Measurements from ENCODE around the gene ARHGEF25. TPM values are rescaled to one million over a fixed set of nuclear protein-coding genes. Genes with fewer than 3 reads are reported as not detected.
A peak's percentile ranks its signal among the peaks of the same experiment; 100 is the strongest.

Gene ARHGEF25
- total RNA-seq, 4 donors from 2014 or later = 31.2 to 91.2 (median 48.8) TPM

DNA sequence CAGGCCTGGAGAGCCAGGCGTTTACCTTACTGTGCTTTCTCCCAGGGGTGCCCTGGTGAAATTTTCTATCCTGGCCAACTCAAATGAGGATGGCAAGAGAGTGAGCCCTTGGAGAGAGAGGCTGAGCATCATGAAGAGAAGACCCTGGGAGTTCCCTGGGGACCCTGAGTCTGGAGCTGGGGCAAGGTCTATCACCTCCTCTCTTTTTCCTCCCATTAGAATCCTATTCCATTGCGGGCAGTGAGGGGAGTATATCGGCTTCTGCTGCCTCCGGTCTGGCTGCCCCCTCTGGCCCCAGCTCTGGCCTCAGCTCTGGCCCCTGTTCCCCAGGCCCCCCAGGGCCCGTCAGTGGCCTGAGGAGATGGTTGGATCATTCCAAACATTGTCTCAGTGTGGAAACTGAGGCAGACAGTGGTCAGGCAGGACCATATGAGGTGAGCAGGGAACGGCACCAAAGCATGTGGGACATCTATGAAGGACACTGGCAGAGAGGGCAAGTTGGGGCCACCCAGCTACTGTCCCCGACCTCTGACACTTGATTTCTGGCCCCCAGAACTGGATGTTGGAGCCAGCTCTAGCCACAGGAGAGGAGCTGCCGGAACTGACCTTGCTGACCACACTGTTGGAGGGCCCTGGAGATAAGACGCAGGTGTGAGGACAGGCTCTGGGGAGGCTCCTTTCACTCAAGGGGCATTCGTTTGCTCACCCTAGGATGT is 1.6 kb downstream of the ARHGEF25 start:
- Histone ChIP-seq H3K4me3 (no peak overlapping the region), H3K4me1 (peaks cover 0 to 75% (median 8%) of the 10 kb centered on the region in 4 donors), H3K27ac (peak overlapping the region in 1 of 4 donors; percentile 16), H3K27me3 (no peaks in the 10 kb centered on the region), H3K9me3 (no peaks in the 10 kb centered on the region), H3K36me3 (peaks cover 0 to 47% (median 0%) of the 10 kb centered on the region in 3 donors)
- TF ChIP-seq, protein P1, sequence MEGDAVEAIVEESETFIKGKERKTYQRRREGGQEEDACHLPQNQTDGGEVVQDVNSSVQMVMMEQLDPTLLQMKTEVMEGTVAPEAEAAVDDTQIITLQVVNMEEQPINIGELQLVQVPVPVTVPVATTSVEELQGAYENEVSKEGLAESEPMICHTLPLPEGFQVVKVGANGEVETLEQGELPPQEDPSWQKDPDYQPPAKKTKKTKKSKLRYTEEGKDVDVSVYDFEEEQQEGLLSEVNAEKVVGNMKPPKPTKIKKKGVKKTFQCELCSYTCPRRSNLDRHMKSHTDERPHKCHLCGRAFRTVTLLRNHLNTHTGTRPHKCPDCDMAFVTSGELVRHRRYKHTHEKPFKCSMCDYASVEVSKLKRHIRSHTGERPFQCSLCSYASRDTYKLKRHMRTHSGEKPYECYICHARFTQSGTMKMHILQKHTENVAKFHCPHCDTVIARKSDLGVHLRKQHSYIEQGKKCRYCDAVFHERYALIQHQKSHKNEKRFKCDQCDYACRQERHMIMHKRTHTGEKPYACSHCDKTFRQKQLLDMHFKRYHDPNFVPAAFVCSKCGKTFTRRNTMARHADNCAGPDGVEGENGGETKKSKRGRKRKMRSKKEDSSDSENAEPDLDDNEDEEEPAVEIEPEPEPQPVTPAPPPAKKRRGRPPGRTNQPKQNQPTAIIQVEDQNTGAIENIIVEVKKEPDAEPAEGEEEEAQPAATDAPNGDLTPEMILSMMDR (IDR thresholded peaks at IDR 0.05) = no peak
- 81% methylated on average over 8 to 10 of the region's 10 CpGs for WGBS, 2 donors
- no peak for DNase-seq (ENCODE audit: low spot score in 2 of 2)

DNA sequence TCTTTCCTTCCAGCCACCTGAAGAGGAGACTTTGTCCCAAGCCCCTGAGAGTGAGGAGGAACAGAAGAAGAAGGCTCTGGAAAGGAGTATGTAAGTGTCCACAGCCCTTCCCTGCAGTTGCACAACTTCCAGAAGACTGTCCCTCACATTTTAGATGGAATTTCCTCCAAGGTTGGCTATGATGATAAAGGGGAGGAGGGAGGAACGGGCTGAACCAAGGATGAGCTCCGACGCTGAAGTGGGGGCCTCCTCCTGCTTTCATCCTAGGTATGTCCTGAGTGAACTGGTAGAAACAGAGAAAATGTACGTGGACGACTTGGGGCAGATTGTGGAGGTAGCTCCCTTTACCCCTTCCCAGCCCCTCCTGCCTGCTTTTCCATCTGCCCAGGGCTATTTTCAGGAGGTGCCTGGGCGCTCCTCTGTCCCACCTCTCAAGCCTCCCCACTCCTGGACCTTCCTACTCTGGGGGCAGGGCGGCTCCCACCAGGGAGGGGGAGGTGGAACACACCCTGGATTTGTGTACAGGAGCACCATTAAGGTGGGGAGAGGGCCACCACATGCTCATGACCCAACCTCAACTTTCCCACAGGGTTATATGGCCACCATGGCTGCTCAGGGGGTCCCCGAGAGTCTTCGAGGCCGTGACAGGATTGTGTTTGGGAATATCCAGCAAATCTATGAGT is 2.3 kb downstream of the ARHGEF25 start:
- no peak for DNase-seq (ENCODE audit: low spot score in 2 of 2)
- no peaks in the 10 kb centered on the region for H3K9me3 ChIP-seq
- peaks cover 0 to 68% (median 8%) of the 10 kb centered on the region in 4 donors for H3K4me1 ChIP-seq
- no peak for TF ChIP-seq POLR2A (IDR thresholded peaks at IDR 0.05)
- no peak for TF ChIP-seq EP300 (IDR thresholded peaks at IDR 0.05)
- TF ChIP-seq, protein P1 (IDR thresholded peaks at IDR 0.05) = no peak
- H3K36me3 ChIP-seq = peaks cover 0 to 44% (median 0%) of the 10 kb centered on the region in 3 donors
- no peak overlapping the region for H3K4me3 ChIP-seq
- WGBS, 2 donors = 77 to 82% methylated on average over 10 of the region's 10 CpGs
- no peak overlapping the region for H3K27ac ChIP-seq
- no peaks in the 10 kb centered on the region for H3K27me3 ChIP-seq

DNA sequence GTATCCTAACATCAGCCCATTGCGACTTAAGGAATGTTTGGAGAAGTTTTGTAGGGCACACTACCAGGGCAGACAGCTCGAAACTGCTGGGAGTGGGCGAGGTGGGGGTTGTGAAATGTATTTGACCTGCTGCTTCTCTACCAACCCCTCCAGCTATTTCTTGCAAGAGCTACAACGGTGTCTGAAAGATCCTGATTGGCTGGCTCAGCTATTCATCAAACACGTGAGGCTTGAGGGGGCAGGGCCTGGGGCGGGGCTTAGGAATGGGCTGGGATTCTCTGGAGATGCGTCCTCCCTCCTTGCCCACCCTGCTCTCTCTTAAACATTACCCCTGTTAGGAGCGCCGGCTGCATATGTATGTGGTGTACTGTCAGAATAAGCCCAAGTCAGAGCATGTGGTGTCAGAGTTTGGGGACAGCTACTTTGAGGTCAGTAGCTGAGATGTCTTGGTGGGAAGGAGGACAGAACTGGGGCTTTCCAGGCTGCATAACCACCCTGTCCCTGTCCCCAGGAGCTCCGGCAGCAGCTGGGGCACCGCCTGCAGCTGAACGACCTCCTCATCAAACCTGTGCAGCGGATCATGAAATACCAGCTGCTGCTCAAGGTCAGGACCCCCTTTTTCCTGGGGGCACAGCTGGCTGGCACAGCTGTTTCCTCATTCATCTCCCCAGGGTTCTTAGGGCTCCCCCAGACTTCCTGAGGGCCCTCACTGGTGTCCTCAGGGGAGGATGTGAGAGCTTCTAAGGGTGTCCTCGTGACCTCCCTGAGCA is 3.1 kb downstream of the ARHGEF25 start:
- 46 to 48% methylated on average over 13 to 14 of the region's 14 CpGs for WGBS, 2 donors
- no peaks in the 10 kb centered on the region for H3K9me3 ChIP-seq
- no peak overlapping the region for H3K27ac ChIP-seq
- no peak overlapping the region for H3K4me3 ChIP-seq
- no peak for DNase-seq (ENCODE audit: low spot score in 2 of 2)
- peaks cover 0 to 43% (median 0%) of the 10 kb centered on the region in 3 donors for H3K36me3 ChIP-seq
- peaks cover 0 to 62% (median 9%) of the 10 kb centered on the region in 4 donors for H3K4me1 ChIP-seq
- peaks cover 0 to 4% of the 10 kb centered on the region in 2 donors for H3K27me3 ChIP-seq
- no peak for TF ChIP-seq EP300 (IDR thresholded peaks at IDR 0.05)
- TF ChIP-seq, protein P1 (IDR thresholded peaks at IDR 0.05) = no peak
- no peak for TF ChIP-seq POLR2A (IDR thresholded peaks at IDR 0.05)

DNA sequence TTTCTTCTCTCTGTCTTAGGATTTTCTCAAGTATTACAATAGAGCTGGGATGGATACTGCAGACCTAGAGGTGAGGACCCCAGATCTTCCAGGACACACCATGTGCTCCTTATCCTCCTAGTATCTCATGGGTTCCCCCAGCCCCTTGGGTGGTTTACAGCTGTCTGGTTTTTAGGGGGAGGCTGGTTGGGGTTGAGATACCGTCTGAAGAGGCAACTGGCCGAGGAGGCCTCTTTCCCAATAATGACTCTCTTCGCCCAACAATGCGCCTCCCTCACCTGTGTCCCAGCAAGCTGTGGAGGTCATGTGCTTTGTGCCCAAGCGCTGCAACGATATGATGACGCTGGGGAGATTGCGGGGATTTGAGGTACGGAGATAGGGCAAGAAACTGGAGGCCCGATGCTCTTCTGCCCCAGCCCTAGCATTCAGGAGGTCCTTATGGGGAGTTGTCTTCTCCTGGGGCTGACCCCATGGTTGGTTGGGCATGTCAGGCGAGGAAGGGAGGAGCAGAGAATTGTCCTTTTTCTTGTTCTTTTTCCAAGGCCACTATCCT is 3.8 kb downstream of the ARHGEF25 start:
- TF ChIP-seq POLR2A (IDR thresholded peaks at IDR 0.05) (no peak), EP300 (IDR thresholded peaks at IDR 0.05) (no peak)
- TF ChIP-seq, protein P1 (IDR thresholded peaks at IDR 0.05) = no peak
- H3K36me3 ChIP-seq = peaks cover 0 to 43% (median 0%) of the 10 kb centered on the region in 3 donors
- no peak for DNase-seq (ENCODE audit: low spot score in 2 of 2)
- no peaks in the 10 kb centered on the region for H3K9me3 ChIP-seq
- 82 to 84% methylated on average over 11 of the region's 11 CpGs for WGBS, 2 donors
- no peak overlapping the region for H3K4me3 ChIP-seq
- H3K4me1 ChIP-seq = peaks cover 0 to 62% (median 11%) of the 10 kb centered on the region in 4 donors
- peaks cover 0 to 10% of the 10 kb centered on the region in 2 donors for H3K27me3 ChIP-seq
- no peak overlapping the region for H3K27ac ChIP-seq
